ENCODE measurements around the gene GALNT6.

GRCh38 chr12:51378749-51379148 lies 12.5 kb downstream of the GALNT6 start:
- TF ChIP-seq CTCF (IDR thresholded peaks at IDR 0.05) (no peak), POLR2A (IDR thresholded peaks at IDR 0.05) (no peak)

Data from testis (tissue), 2 donors.